Measurements from ENCODE around the gene FAM149A. TPM values are rescaled to one million over a fixed set of nuclear protein-coding genes. Genes with fewer than 3 reads are reported as not detected.

The FAM149A gene
- total and polyA plus RNA-seq, 5 donors from 2014 or later = 0.52 to 1.1 TPM; not detected in 3

- H3K9me3 Mint-ChIP-seq = peaks cover 0 to 3% (median 0%) of the 10 kb centered on the region in 7 donors
- Histone ChIP-seq H3K9me3 (ENCODE audit: control insufficient read depth in 2 of 2, low read length in 2 of 2) (no peaks in the 10 kb centered on the region), H3K27ac (ENCODE audit: insufficient read depth, low read length, poor library complexity, severe bottlenecking) (no peak overlapping the region), H3K4me1 (ENCODE audit: control insufficient read depth, insufficient read depth, low read length, poor library complexity, severe bottlenecking) (peaks cover 32% of the 10 kb centered on the region), H3K27me3 (ENCODE audit: control insufficient read depth, insufficient read depth, low read length) (no peaks in the 10 kb centered on the region), H3K4me3 (ENCODE audit: low read depth, low read length) (no peak overlapping the region), H3K36me3 (ENCODE audit: control insufficient read depth, insufficient read depth, low read length) (no peaks in the 10 kb centered on the region)
- H3K4me1 Mint-ChIP-seq = peaks cover 18 to 43% (median 32%) of the 10 kb centered on the region in 4 donors
- H3K36me3 Mint-ChIP-seq = no peaks in the 10 kb centered on the region
- peak overlapping the region in 1 of 4 donors; percentile 87 for H3K4me3 Mint-ChIP-seq
- H3K27me3 Mint-ChIP-seq = peaks cover 1% of the 10 kb centered on the region
- DNase-seq (no peak), ATAC-seq (ENCODE audit: low read depth in 2 of 2) (no peak)
- H3K27ac Mint-ChIP-seq = no peak overlapping the region
Measured at GRCh38 chr4:186188107-186188506, 83.6 kb downstream of the FAM149A start.

- Histone ChIP-seq H3K4me3 (ENCODE audit: low read depth, low read length) (peak overlapping the region; percentile 73), H3K9me3 (ENCODE audit: control insufficient read depth in 2 of 2, low read length in 2 of 2) (no peaks in the 10 kb centered on the region), H3K4me1 (ENCODE audit: control insufficient read depth, insufficient read depth, low read length, poor library complexity, severe bottlenecking) (peaks cover 32% of the 10 kb centered on the region), H3K27me3 (ENCODE audit: control insufficient read depth, insufficient read depth, low read length) (no peaks in the 10 kb centered on the region), H3K27ac (ENCODE audit: insufficient read depth, low read length, poor library complexity, severe bottlenecking) (peak overlapping the region; percentile 91), H3K36me3 (ENCODE audit: control insufficient read depth, insufficient read depth, low read length) (no peaks in the 10 kb centered on the region)
- H3K4me1 Mint-ChIP-seq = peaks cover 18 to 43% (median 30%) of the 10 kb centered on the region in 4 donors
- H3K27ac Mint-ChIP-seq = peak overlapping the region; percentile 95 to 97 (median 96)
- H3K9me3 Mint-ChIP-seq = no peaks in the 10 kb centered on the region
- ATAC-seq (ENCODE audit: low read depth in 2 of 2) (no peak), DNase-seq (no peak)
- H3K27me3 Mint-ChIP-seq = no peaks in the 10 kb centered on the region
- H3K4me3 Mint-ChIP-seq = peak overlapping the region; percentile 85 to 94 (median 89)
- no peaks in the 10 kb centered on the region for H3K36me3 Mint-ChIP-seq
Measured at GRCh38 chr4:186189656-186190055, 85.2 kb downstream of the FAM149A start.

- peaks cover 6% of the 10 kb centered on the region for H3K36me3 ChIP-seq (ENCODE audit: control insufficient read depth, insufficient read depth, low read length)
- no peaks in the 10 kb centered on the region for H3K27me3 ChIP-seq (ENCODE audit: control insufficient read depth, insufficient read depth, low read length)
- no peaks in the 10 kb centered on the region for H3K27me3 Mint-ChIP-seq
- peak; percentile 18 to 27 for ATAC-seq (ENCODE audit: low read depth in 2 of 2)
- peaks cover 19 to 53% (median 32%) of the 10 kb centered on the region in 4 donors for H3K4me1 Mint-ChIP-seq
- no peaks in the 10 kb centered on the region for H3K9me3 ChIP-seq (ENCODE audit: control insufficient read depth in 2 of 2, low read length in 2 of 2)
- peaks cover 32% of the 10 kb centered on the region for H3K4me1 ChIP-seq (ENCODE audit: control insufficient read depth, insufficient read depth, low read length, poor library complexity, severe bottlenecking)
- DNase-seq = peak; percentile 34 to 67 (median 53)
- peaks cover 7% of the 10 kb centered on the region for H3K36me3 Mint-ChIP-seq
- H3K4me3 ChIP-seq (ENCODE audit: low read depth, low read length) = peak overlapping the region; percentile 73
- H3K4me3 Mint-ChIP-seq = peak overlapping the region; percentile 87 to 97 (median 92)
- peak overlapping the region; percentile 95 to 97 (median 96) for H3K27ac Mint-ChIP-seq
- no peaks in the 10 kb centered on the region for H3K9me3 Mint-ChIP-seq
- peak overlapping the region; percentile 91 for H3K27ac ChIP-seq (ENCODE audit: insufficient read depth, low read length, poor library complexity, severe bottlenecking)
Measured at GRCh38 chr4:186190581-186191199, 86.2 kb downstream of the FAM149A start.

GRCh38 chr4:186191200-186192065, 86.9 kb downstream of the FAM149A start, which contains the start of gene CYP4V2:
CYP4V2 (plus strand) TSS chr4:186191567; CDS start chr4:186191824, 257 bp downstream.
- Mint-ChIP-seq H3K27ac (peak within 1 kb of the TSS; percentile 97 to 98 (median 98)), H3K9me3 (no peaks in the 10 kb centered on the region), H3K4me1 (peaks cover 24 to 58% (median 38%) of the 10 kb centered on the region in 4 donors), H3K4me3 (peak within 1 kb of the TSS; percentile 93 to 99 (median 98)), H3K27me3 (no peaks in the 10 kb centered on the region), H3K36me3 (peaks cover 13% of the 10 kb centered on the region)
- H3K4me1 ChIP-seq (ENCODE audit: control insufficient read depth, insufficient read depth, low read length, poor library complexity, severe bottlenecking) = peaks cover 32% of the 10 kb centered on the region
- H3K9me3 ChIP-seq (ENCODE audit: control insufficient read depth in 2 of 2, low read length in 2 of 2) = no peaks in the 10 kb centered on the region
- H3K4me3 ChIP-seq (ENCODE audit: low read depth, low read length) = peak within 1 kb of the TSS; percentile 85
- peak within 1 kb of the TSS; percentile 91 for H3K27ac ChIP-seq (ENCODE audit: insufficient read depth, low read length, poor library complexity, severe bottlenecking)
- ATAC-seq (ENCODE audit: low read depth in 2 of 2) (peak; percentile 88 to 91), DNase-seq (peak; percentile 83 to 94 (median 90))
- H3K27me3 ChIP-seq (ENCODE audit: control insufficient read depth, insufficient read depth, low read length) = no peaks in the 10 kb centered on the region
- peaks cover 11% of the 10 kb centered on the region for H3K36me3 ChIP-seq (ENCODE audit: control insufficient read depth, insufficient read depth, low read length)

GRCh38 chr4:186192066-186192612, 87.6 kb downstream of the FAM149A start:
- Mint-ChIP-seq H3K36me3 (peaks cover 17% of the 10 kb centered on the region), H3K27ac (peak overlapping the region; percentile 97 to 98 (median 98)), H3K4me3 (peak overlapping the region; percentile 93 to 99 (median 96)), H3K9me3 (no peaks in the 10 kb centered on the region), H3K27me3 (no peaks in the 10 kb centered on the region), H3K4me1 (peaks cover 24 to 63% (median 38%) of the 10 kb centered on the region in 4 donors)
- Histone ChIP-seq H3K27me3 (ENCODE audit: control insufficient read depth, insufficient read depth, low read length) (no peaks in the 10 kb centered on the region), H3K27ac (ENCODE audit: insufficient read depth, low read length, poor library complexity, severe bottlenecking) (peak overlapping the region; percentile 91), H3K36me3 (ENCODE audit: control insufficient read depth, insufficient read depth, low read length) (peaks cover 16% of the 10 kb centered on the region), H3K4me3 (ENCODE audit: low read depth, low read length) (peak overlapping the region; percentile 85), H3K4me1 (ENCODE audit: control insufficient read depth, insufficient read depth, low read length, poor library complexity, severe bottlenecking) (peaks cover 32% of the 10 kb centered on the region), H3K9me3 (ENCODE audit: control insufficient read depth in 2 of 2, low read length in 2 of 2) (no peaks in the 10 kb centered on the region)
- DNase-seq (peak in 1 of 3 donors; percentile 55), ATAC-seq (ENCODE audit: low read depth in 2 of 2) (peak; percentile 4)

GRCh38 chr4:186193851-186194250, 89.3 kb downstream of the FAM149A start:
- peaks cover 20% of the 10 kb centered on the region for H3K36me3 Mint-ChIP-seq
- no peaks in the 10 kb centered on the region for H3K9me3 Mint-ChIP-seq
- peak overlapping the region; percentile 91 for H3K27ac ChIP-seq (ENCODE audit: insufficient read depth, low read length, poor library complexity, severe bottlenecking)
- no peaks in the 10 kb centered on the region for H3K9me3 ChIP-seq (ENCODE audit: control insufficient read depth in 2 of 2, low read length in 2 of 2)
- peaks cover 32% of the 10 kb centered on the region for H3K4me1 ChIP-seq (ENCODE audit: control insufficient read depth, insufficient read depth, low read length, poor library complexity, severe bottlenecking)
- ATAC-seq (ENCODE audit: low read depth in 2 of 2) (no peak), DNase-seq (no peak)
- H3K36me3 ChIP-seq (ENCODE audit: control insufficient read depth, insufficient read depth, low read length) = peaks cover 20% of the 10 kb centered on the region
- peak overlapping the region in 2 of 4 donors; percentile 17 to 62 for H3K4me3 Mint-ChIP-seq
- peak overlapping the region; percentile 85 for H3K4me3 ChIP-seq (ENCODE audit: low read depth, low read length)
- no peaks in the 10 kb centered on the region for H3K27me3 Mint-ChIP-seq
- H3K4me1 Mint-ChIP-seq = peaks cover 29 to 62% (median 40%) of the 10 kb centered on the region in 4 donors
- H3K27ac Mint-ChIP-seq = peak overlapping the region in 2 of 3 donors; percentile 92 to 97
- H3K27me3 ChIP-seq (ENCODE audit: control insufficient read depth, insufficient read depth, low read length) = no peaks in the 10 kb centered on the region

GRCh38 chr4:186196063-186196462, 91.6 kb downstream of the FAM149A start:
- Histone ChIP-seq H3K27me3 (ENCODE audit: control insufficient read depth, insufficient read depth, low read length) (no peaks in the 10 kb centered on the region), H3K27ac (ENCODE audit: insufficient read depth, low read length, poor library complexity, severe bottlenecking) (no peak overlapping the region), H3K4me1 (ENCODE audit: control insufficient read depth, insufficient read depth, low read length, poor library complexity, severe bottlenecking) (peaks cover 17% of the 10 kb centered on the region), H3K4me3 (ENCODE audit: low read depth, low read length) (no peak overlapping the region), H3K36me3 (ENCODE audit: control insufficient read depth, insufficient read depth, low read length) (peaks cover 20% of the 10 kb centered on the region), H3K9me3 (ENCODE audit: control insufficient read depth in 2 of 2, low read length in 2 of 2) (no peaks in the 10 kb centered on the region)
- peaks cover 18 to 46% (median 28%) of the 10 kb centered on the region in 4 donors for H3K4me1 Mint-ChIP-seq
- ATAC-seq (ENCODE audit: low read depth in 2 of 2) (no peak), DNase-seq (no peak)
- H3K36me3 Mint-ChIP-seq = peaks cover 20% of the 10 kb centered on the region
- no peak overlapping the region for H3K27ac Mint-ChIP-seq
- no peaks in the 10 kb centered on the region for H3K9me3 Mint-ChIP-seq
- peak overlapping the region in 1 of 4 donors; percentile 78 for H3K4me3 Mint-ChIP-seq
- no peaks in the 10 kb centered on the region for H3K27me3 Mint-ChIP-seq

Measured in CD4-positive, CD25-positive, alpha-beta regulatory T cell (primary cell).